Left ventricle myocardium inferior (tissue), 1 donor: Measurements from ENCODE around the gene KCNC4. TPM values are rescaled to one million over a fixed set of nuclear protein-coding genes. Genes with fewer than 3 reads are reported as not detected.
A peak's percentile ranks its signal among the peaks of the same experiment; 100 is the strongest.

Experiments
- DNase-seq: peaks from one replicate; pipeline ENCODE4 v3.0.0-alpha.2; 2020
- H3K27ac ChIP-seq: fragments of 200-600 bp; replicated peaks from 2 replicates; pipeline ENCODE4 v1.8.0; 2021
- H3K27me3 ChIP-seq: fragments of 200-600 bp; 2 replicates; pipeline ENCODE4 v1.8.0; 2021; ENCODE audit warnings: low read depth
- H3K36me3 ChIP-seq: fragments of 200-600 bp; 2 replicates; pipeline ENCODE4 v1.8.0; 2021
- H3K4me1 ChIP-seq: fragments of 200-600 bp; 2 replicates; pipeline ENCODE4 v1.8.0; 2021
- H3K4me3 ChIP-seq: fragments of 200-600 bp; 2 replicates; pipeline ENCODE4 v1.8.0; 2021; ENCODE audit warnings: mild to moderate bottlenecking, moderate library complexity
- H3K9me3 ChIP-seq: fragments of 200-600 bp; replicated peaks from 2 replicates; pipeline ENCODE4 v1.8.0; 2021
- intact Hi-C: fragments of 100-400 bp; cut with micrococcal nuclease; formaldehyde crosslinking; loops from one replicate; pipeline ENCODE4 v1.11.0; 2022
- total RNA-seq: library from RNA; stranded (reverse); fragmentation: NEBNext Ultra II Directional; extraction: Animal tissue kit (Norgen Biotek cat#: 25700); gene quantifications from one replicate; pipeline ENCODE4 v1.2.1, GENCODE V29; 2021
- TF ChIP-seq, protein P1 (sequence below): fragments of 200-600 bp; IDR thresholded peaks from 2 replicates; pipeline ENCODE4 v1.8.0; 2021; ENCODE audit warnings: antibody characterized with exemption, mild to moderate bottlenecking, borderline replicate concordance
- donor health status: DM: no; HTN: yes; CAD: no; lungs with severe emphysema.

Gene KCNC4
- total RNA-seq, 1 donor from 2014 or later: 6.1 TPM

DNA sequence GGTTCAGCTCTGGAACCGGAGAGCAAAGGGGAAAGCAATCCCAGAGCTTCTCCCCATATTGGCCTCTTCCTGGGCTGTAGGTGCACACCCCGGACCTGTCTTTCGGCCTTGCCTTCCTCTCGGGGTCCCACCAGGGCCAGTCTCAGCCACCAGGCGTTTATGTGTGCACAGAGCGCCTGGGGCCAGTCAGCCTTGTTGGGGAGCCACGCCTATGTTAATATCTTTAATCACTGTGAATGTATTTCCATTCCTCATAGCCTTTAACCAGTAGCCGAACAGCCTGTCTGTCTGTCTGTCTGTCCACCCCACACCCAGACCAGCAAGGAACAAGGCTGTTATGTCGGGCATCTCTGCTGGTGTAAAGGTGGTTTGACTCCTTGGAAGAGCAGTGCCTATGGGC is 18.8 kb downstream of the KCNC4 start:
- intact Hi-C loops: no loop called here
- Histone ChIP-seq H3K36me3 (peaks cover 35% of the 10 kb centered on the region), H3K27me3 (no peaks in the 10 kb centered on the region), H3K4me3 (no peak overlapping the region), H3K27ac (no peak overlapping the region), H3K9me3 (peaks cover 15% of the 10 kb centered on the region), H3K4me1 (no peaks in the 10 kb centered on the region)
- DNase-seq: no peak
- TF ChIP-seq, protein P1, sequence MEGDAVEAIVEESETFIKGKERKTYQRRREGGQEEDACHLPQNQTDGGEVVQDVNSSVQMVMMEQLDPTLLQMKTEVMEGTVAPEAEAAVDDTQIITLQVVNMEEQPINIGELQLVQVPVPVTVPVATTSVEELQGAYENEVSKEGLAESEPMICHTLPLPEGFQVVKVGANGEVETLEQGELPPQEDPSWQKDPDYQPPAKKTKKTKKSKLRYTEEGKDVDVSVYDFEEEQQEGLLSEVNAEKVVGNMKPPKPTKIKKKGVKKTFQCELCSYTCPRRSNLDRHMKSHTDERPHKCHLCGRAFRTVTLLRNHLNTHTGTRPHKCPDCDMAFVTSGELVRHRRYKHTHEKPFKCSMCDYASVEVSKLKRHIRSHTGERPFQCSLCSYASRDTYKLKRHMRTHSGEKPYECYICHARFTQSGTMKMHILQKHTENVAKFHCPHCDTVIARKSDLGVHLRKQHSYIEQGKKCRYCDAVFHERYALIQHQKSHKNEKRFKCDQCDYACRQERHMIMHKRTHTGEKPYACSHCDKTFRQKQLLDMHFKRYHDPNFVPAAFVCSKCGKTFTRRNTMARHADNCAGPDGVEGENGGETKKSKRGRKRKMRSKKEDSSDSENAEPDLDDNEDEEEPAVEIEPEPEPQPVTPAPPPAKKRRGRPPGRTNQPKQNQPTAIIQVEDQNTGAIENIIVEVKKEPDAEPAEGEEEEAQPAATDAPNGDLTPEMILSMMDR: no peak

DNA sequence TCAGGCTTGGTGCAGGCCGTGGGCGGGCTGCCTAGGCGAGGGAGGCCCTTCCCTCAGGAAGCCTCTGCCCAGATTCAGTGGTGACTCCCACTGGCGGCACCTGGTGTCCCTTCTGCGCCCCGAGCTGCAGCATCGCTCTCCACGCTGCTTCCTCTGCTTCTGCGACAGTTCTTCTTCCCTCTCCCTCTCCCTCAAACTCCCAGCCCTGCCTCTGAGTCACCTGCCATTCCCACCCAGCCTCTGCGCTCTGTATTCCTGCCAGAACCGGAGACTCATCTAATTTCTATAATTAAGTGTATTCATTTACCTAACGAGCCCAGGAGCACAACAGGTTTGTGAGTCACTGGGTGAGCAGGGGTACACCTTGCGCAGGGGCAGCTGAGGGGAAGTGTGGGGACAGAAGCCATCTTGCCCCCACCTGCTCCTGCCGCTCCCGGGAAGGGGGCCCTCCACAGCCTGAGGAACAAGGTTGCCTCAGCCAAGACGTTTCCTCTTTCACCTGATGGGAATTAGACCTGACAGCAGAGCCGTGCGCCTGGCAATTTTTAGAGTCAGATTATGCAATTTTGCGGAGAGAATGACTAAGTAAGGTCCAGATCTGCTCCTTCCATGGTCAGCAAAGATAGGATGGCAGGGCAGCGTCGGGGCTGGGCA is 19.4 kb downstream of the KCNC4 start:
- intact Hi-C loops: no loop called here
- no peak overlapping the region for H3K4me3 ChIP-seq
- no peaks in the 10 kb centered on the region for H3K27me3 ChIP-seq
- H3K36me3 ChIP-seq: peaks cover 34% of the 10 kb centered on the region
- no peaks in the 10 kb centered on the region for H3K4me1 ChIP-seq
- no peak for DNase-seq
- H3K27ac ChIP-seq: no peak overlapping the region
- TF ChIP-seq, protein P1: no peak
- H3K9me3 ChIP-seq: peaks cover 15% of the 10 kb centered on the region

DNA sequence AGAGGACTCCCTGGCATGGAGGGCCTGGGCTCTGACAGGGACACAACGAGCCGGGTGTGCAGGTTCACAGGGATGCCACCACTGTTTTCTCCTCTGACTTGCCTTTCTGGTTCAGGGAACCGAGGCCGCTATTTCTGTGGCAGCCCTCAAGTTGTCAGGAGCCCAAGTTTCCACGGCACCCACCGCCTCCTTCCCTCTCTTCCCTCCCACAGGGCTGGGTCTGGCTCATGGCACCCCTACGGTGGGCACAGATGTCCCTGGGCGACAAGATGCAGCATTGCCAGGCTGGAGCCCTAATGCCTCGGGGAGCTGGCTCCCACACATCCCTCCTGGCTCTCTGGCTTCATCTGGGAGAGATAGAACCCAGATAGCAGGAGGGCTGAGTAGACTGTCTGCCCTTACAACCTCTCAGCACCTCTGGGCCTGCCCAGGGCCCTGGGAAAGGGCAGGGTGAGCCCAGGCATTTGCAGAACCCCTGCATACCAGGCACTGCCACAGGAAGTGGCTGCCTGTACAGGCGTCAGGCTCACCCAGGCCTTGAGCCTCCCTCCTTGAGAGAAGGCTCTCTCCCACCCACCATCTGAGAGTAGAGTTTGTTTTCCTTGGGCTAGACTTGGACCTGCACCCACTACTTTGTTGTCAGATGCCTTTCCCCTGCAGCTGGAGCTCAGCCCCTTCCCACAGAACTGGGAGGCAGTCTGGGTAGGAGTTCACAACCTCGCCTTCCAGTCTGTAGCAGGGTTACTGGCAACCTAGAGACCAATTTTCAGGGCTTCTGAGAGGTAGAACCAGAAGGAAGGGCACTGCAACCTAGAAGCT is 20.5 kb downstream of the KCNC4 start:
- Histone ChIP-seq H3K36me3 (peaks cover 34% of the 10 kb centered on the region), H3K27me3 (no peaks in the 10 kb centered on the region), H3K9me3 (peaks cover 15% of the 10 kb centered on the region), H3K4me1 (peaks cover 6% of the 10 kb centered on the region), H3K27ac (no peak overlapping the region), H3K4me3 (no peak overlapping the region)
- intact Hi-C loops: no loop called here
- TF ChIP-seq, protein P1: no peak
- no peak for DNase-seq

DNA sequence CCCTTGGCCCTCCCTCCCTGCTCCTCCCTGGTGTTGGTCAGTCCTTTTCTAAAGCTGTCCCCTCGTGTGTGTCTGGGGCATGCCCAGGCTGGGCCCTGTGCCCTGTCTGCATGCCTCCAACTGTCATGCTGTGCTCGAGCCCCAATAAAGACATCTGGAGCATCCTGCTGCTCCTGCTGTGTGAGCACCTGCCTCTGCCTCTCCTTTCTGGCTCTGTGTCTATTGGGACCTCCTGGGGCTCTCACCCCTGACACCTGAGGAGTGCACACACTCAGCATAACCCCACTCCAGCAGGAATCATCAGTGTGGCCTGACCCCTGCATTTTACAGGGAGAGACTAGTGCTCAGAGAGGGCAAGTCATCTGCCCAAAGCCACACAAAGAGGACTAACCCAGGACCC is 23.7 kb downstream of the KCNC4 start:
- intact Hi-C loops: no loop called here
- DNase-seq: no peak
- peaks cover 13% of the 10 kb centered on the region for H3K4me1 ChIP-seq
- H3K9me3 ChIP-seq: peaks cover 15% of the 10 kb centered on the region
- no peak overlapping the region for H3K27ac ChIP-seq
- no peak overlapping the region for H3K4me3 ChIP-seq
- TF ChIP-seq, protein P1: no peak
- peaks cover 34% of the 10 kb centered on the region for H3K36me3 ChIP-seq
- no peaks in the 10 kb centered on the region for H3K27me3 ChIP-seq

DNA sequence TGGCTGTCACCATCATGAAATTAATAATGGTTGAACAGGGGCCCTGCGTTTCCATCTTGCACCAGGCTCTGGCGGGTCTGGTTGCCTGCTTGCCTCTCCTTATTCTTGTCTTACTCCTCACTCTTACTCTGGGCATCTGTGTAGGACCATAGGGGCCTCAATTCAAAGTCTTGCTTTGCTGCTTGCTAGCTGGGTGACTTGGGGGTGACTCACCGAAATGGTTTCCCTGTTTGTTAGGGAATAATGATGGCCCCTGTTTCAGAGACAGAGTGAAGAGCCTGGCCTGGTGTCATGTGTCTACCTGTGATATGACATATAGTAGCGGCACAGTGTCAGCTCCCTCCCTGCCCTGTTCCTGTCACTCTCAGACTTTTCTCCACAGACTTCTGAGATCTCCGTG is 24.6 kb downstream of the KCNC4 start:
- no peak for DNase-seq
- peaks cover 15% of the 10 kb centered on the region for H3K9me3 ChIP-seq
- intact Hi-C loops: no loop called here
- peak overlapping the region; percentile 51 for H3K27ac ChIP-seq
- H3K27me3 ChIP-seq: no peaks in the 10 kb centered on the region
- peaks cover 30% of the 10 kb centered on the region for H3K36me3 ChIP-seq
- no peak overlapping the region for H3K4me3 ChIP-seq
- H3K4me1 ChIP-seq: peaks cover 22% of the 10 kb centered on the region
- TF ChIP-seq, protein P1: no peak
